Measurements from ENCODE around the gene STUM.

GRCh38 chr1:226625326-226625725, 76.8 kb downstream of the STUM start:
- TF ChIP-seq CTCF (IDR thresholded peaks at IDR 0.05; ENCODE audit: insufficient read depth, low read length, poor library complexity, severe bottlenecking): no peak
- TF ChIP-seq EZH2phosphoT487 (conservative IDR thresholded peaks at IDR 0.05; ENCODE audit: low read length): no peak

All from SU-DHL-6 (cell line).